Measurements from ENCODE around the gene NRCAM. TPM values are rescaled to one million over a fixed set of nuclear protein-coding genes. Genes with fewer than 3 reads are reported as not detected.

Gene NRCAM
- total and polyA plus RNA-seq, 12 donors = 0.08 to 1.3 (median 0.38) TPM

- H3K4me3 ChIP-seq = no peak overlapping the region
- no peaks in the 10 kb centered on the region for H3K4me1 ChIP-seq
- H3K36me3 ChIP-seq = no peaks in the 10 kb centered on the region
- H3K27ac ChIP-seq = no peak overlapping the region
- DNase-seq (no peak), ATAC-seq (no peak)
- H3K27me3 ChIP-seq = peaks cover 0 to 5% (median 0%) of the 10 kb centered on the region in 7 donors
- TF ChIP-seq CTCF (IDR thresholded peaks at IDR 0.05) = no peak
- intact Hi-C loops (cut with DNase I) = no loop called here
- WGBS, 2 donors = 68 to 77% methylated on average over 5 of the region's 5 CpGs
- H3K9me3 ChIP-seq = no peaks in the 10 kb centered on the region
Observed at GRCh38 chr7:108442039-108442568, 14.1 kb downstream of the NRCAM start.

- TF ChIP-seq CTCF (IDR thresholded peaks at IDR 0.05) = no peak
- WGBS, 2 donors = 75 to 85% methylated on average over 4 of the region's 4 CpGs
Observed at GRCh38 chr7:108441392-108441955, 14.8 kb downstream of the NRCAM start.

GRCh38 chr7:108440613-108441012 lies 15.6 kb downstream of the NRCAM start:
- Histone ChIP-seq H3K36me3 (no peaks in the 10 kb centered on the region), H3K4me3 (no peak overlapping the region), H3K4me1 (no peaks in the 10 kb centered on the region), H3K27me3 (no peaks in the 10 kb centered on the region), H3K27ac (no peak overlapping the region), H3K9me3 (no peaks in the 10 kb centered on the region)
- intact Hi-C loops (cut with DNase I) = no loop called here
- ATAC-seq (no peak), DNase-seq (no peak)
- TF ChIP-seq CTCF (IDR thresholded peaks at IDR 0.05) = no peak
- WGBS, 2 donors = 64 to 78% methylated on average over 3 of the region's 3 CpGs

More at GRCh38 chr7:108441392-108441955, 14.8 kb downstream of the NRCAM start:
- Histone ChIP-seq H3K27ac (no peak overlapping the region), H3K9me3 (no peaks in the 10 kb centered on the region), H3K4me3 (no peak overlapping the region), H3K4me1 (no peaks in the 10 kb centered on the region), H3K36me3 (no peaks in the 10 kb centered on the region), H3K27me3 (peaks cover 0 to 3% (median 0%) of the 10 kb centered on the region in 7 donors)
- ATAC-seq (no peak), DNase-seq (no peak)
- intact Hi-C loops (cut with DNase I) = no loop called here

GRCh38 chr7:108436906-108437305 lies 19.3 kb downstream of the NRCAM start:
- ATAC-seq = no peak
- Histone ChIP-seq H3K36me3 (no peaks in the 10 kb centered on the region), H3K27me3 (peaks cover 0 to 5% (median 0%) of the 10 kb centered on the region in 7 donors), H3K4me1 (no peaks in the 10 kb centered on the region), H3K27ac (no peak overlapping the region), H3K4me3 (no peak overlapping the region), H3K9me3 (no peaks in the 10 kb centered on the region)
- intact Hi-C loops (cut with DNase I) = no loop called here
- no peak for TF ChIP-seq CTCF (IDR thresholded peaks at IDR 0.05)
- no peak for DNase-seq
- WGBS, 2 donors = 93 to 94% methylated on average over 3 of the region's 3 CpGs
